CD4-positive, CD25-positive, alpha-beta regulatory T cell (primary cell): ENCODE results near the gene SNRNP35. TPM values are rescaled to one million over a fixed set of nuclear protein-coding genes. Genes with fewer than 3 reads are reported as not detected.
"Not testable (repeated sequence)": the region's sequence is repeated elsewhere in the genome, so short reads cannot be mapped to it uniquely, and the experiment has no call there.

ENCODE experiments used
- ATAC-seq, 2 donors: fragments of 150-1000 bp; cut with Tn5 transposase; one replicate each; pipeline ENCODE4 v1.10.0; 2021; ENCODE audit warnings: low read depth in 2 of 2, moderate number of reproducible peaks in 2 of 2, moderate library complexity in 1 of 2
- DNase-seq, 3 donors: peaks; one replicate each; pipeline versions ENCODE4 v3.0.0 to v3.0.0-alpha.2; 2012 to 2022; ENCODE audit warnings: mixed read lengths in 1 of 3
- H3K27ac ChIP-seq: one replicate; pipeline ENCODE4 v1.7.0; 2013; ENCODE audit warnings: mild to moderate bottlenecking, low read length; ENCODE audit not compliant: insufficient read depth, poor library complexity, severe bottlenecking
- H3K27me3 ChIP-seq: one replicate; pipeline ENCODE4 v1.7.0; 2013; ENCODE audit warnings: low read length; ENCODE audit not compliant: control insufficient read depth, insufficient read depth
- H3K36me3 ChIP-seq: one replicate; pipeline ENCODE4 v1.7.0; 2013; ENCODE audit warnings: mild to moderate bottlenecking, low read length, moderate library complexity; ENCODE audit not compliant: control insufficient read depth, insufficient read depth
- H3K4me1 ChIP-seq: 2 replicates; pipeline ENCODE4 v1.7.0; 2013; ENCODE audit warnings: mild to moderate bottlenecking, low read length; ENCODE audit not compliant: insufficient read depth, control insufficient read depth, poor library complexity, severe bottlenecking
- H3K4me3 ChIP-seq: one replicate; pipeline ENCODE4 v1.7.0; 2013; ENCODE audit warnings: low read depth, mild to moderate bottlenecking, low read length, moderate library complexity
- H3K9me3 ChIP-seq, 2 experiments: 1 replicate in 1 of 2; 2 replicates in 1 of 2; pipeline ENCODE4 v1.7.0; 2013; ENCODE audit warnings: low read length in 2 of 2, mild to moderate bottlenecking in 1 of 2, moderate library complexity in 1 of 2; ENCODE audit not compliant: control insufficient read depth in 2 of 2
- H3K27ac Mint-ChIP-seq, 3 donors: one replicate each; pipeline ENCODE4 v1.8.0; 2020 to 2022; ENCODE audit warnings: mild to moderate bottlenecking in 3 of 3, mixed read lengths in 3 of 3, moderate library complexity in 2 of 3
- H3K27me3 Mint-ChIP-seq: one replicate; pipeline ENCODE4 v1.8.0; 2022; ENCODE audit warnings: mild to moderate bottlenecking, mixed read lengths
- H3K36me3 Mint-ChIP-seq: one replicate; pipeline ENCODE4 v1.8.0; 2020; ENCODE audit warnings: mixed read lengths
- H3K4me1 Mint-ChIP-seq, 4 donors: one replicate each; pipeline ENCODE4 v1.8.0; 2020 to 2022; ENCODE audit warnings: mixed read lengths in 4 of 4, mild to moderate bottlenecking in 1 of 4
- H3K4me3 Mint-ChIP-seq, 4 donors: one replicate each; pipeline ENCODE4 v1.8.0; 2020 to 2022; ENCODE audit warnings: mild to moderate bottlenecking in 4 of 4, mixed read lengths in 4 of 4, moderate library complexity in 3 of 4
- H3K9me3 Mint-ChIP-seq, 7 donors: one replicate each; pipeline ENCODE4 v1.8.0; 2020 to 2022; ENCODE audit warnings: mixed read lengths in 7 of 7, mild to moderate bottlenecking in 3 of 7, moderate library complexity in 2 of 7
- polyA plus RNA-seq, 4 donors: library from polyadenylated mRNA; unstranded; fragments of 300-500 nt; fragmentation: Illumina TruSeq; gene quantifications; one replicate each; pipeline ENCODE4 v1.2.3, GENCODE V29; 2021
- total RNA-seq: library from RNA; stranded (reverse); gene quantifications from one replicate; pipeline ENCODE4 v1.2.3, GENCODE V29; 2022

The SNRNP35 gene
- total and polyA plus RNA-seq, 5 donors from 2014 or later: 43.5 to 54.4 (median 47.6) TPM

DNA sequence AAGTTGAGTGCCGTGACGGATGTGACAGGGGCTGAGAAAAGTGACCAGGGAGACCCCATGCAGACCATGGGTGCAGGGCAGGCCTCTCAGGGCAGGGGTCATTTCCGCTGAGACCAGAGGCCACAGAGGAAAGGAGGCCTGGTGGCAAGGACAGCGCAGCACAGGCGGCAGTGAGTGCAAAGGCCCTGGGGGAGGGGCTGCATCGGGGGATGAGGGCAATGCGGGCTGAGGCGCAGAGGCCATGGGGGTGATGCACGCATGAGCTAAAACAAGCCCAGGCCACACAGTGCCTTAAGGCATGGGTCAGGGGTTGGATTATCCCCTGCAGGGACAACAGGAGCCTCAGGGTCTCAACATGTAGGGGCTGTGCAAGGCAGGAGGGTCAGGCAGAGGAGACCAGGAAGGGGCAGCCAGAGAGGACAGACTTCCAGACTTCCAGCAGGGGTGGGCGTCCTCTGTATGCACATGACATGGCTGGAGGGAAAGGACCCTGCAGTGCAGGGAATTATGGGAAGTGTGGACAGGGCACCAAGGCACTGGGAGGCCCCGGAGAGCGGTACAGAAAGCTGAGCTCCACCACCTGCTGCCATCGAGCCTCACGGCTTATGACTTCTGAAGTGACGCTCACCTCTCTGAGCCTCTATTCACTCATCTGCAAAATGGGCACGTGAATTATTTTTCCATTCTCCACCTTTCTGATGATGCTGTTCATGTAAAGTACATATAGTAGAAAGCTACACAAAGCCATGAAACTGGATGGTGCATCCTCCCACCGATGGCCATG lies 48.3 kb downstream of the SNRNP35 start:
- ATAC-seq: no peak
- Mint-ChIP-seq H3K27ac (no peak overlapping the region), H3K36me3 (no peaks in the 10 kb centered on the region), H3K4me3 (no peak overlapping the region), H3K4me1 (peaks cover 0 to 9% (median 3%) of the 10 kb centered on the region in 4 donors), H3K9me3 (no peaks in the 10 kb centered on the region), H3K27me3 (no peaks in the 10 kb centered on the region)
- Histone ChIP-seq H3K27me3 (no peaks in the 10 kb centered on the region), H3K9me3 (no peaks in the 10 kb centered on the region), H3K4me3 (no peak overlapping the region), H3K4me1 (no peaks in the 10 kb centered on the region), H3K36me3 (no peaks in the 10 kb centered on the region), H3K27ac (no peak overlapping the region)
- no peak for DNase-seq

- H3K27ac ChIP-seq: no peak overlapping the region
- DNase-seq (no peak), ATAC-seq (no peak)
- H3K4me1 ChIP-seq: no peaks in the 10 kb centered on the region
- Mint-ChIP-seq H3K9me3 (no peaks in the 10 kb centered on the region), H3K27ac (no peak overlapping the region), H3K27me3 (no peaks in the 10 kb centered on the region), H3K36me3 (no peaks in the 10 kb centered on the region), H3K4me3 (no peak overlapping the region), H3K4me1 (peaks cover 0 to 9% (median 3%) of the 10 kb centered on the region in 4 donors)
- H3K36me3 ChIP-seq: no peaks in the 10 kb centered on the region
- no peak overlapping the region for H3K4me3 ChIP-seq
- H3K9me3 ChIP-seq: no peaks in the 10 kb centered on the region
- no peaks in the 10 kb centered on the region for H3K27me3 ChIP-seq
Observed at GRCh38 chr12:123506843-123507236, 48.9 kb downstream of the SNRNP35 start.

DNA sequence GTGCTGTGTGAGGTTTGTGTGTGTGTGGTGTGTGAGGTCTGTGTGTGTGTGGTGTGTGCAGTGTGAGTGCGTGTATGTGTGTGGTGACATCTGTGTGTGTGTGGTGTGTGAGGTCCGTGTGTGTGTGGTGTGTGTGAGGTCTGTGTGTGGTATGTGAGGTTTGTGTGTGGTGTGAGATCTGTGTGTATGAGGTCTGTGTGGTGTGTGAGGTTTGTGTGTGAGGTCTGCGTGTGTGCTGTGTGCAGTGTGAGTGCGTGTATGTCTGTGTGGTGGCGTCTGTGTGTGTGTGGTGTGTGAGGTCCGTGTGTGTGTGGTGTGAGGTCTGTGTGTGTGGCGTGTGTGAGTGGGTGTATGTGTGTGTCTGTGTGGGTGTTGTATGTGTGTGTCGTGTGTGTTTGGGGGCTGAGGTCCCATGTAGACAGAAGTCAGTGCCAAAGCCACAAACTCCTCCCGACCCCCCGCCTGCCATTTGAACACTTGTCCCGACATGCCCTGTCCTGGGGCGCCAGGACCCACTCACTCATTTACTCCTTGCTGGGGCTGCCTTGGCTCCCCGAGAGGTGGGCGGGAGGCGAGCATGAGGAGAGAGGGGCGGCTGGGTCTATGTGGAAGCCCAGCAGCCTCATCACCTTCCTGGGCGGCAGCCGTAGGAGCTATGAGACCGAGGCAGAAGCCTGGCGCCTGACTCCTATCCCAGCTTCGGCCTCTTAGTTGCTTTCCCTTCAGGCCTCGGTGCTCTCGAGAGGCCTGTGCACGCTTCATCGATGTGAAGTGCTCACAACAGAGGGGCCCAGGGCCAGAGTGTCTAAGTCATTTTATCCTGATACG lies 55.1 kb downstream of the SNRNP35 start:
- no peaks in the 10 kb centered on the region for H3K36me3 ChIP-seq
- Mint-ChIP-seq H3K4me1 (peaks cover 0 to 9% (median 1%) of the 10 kb centered on the region in 4 donors), H3K9me3 (no peaks in the 10 kb centered on the region), H3K4me3 (no peak overlapping the region), H3K27me3 (no peaks in the 10 kb centered on the region), H3K36me3 (peaks cover 5% of the 10 kb centered on the region), H3K27ac (no peak overlapping the region)
- no peaks in the 10 kb centered on the region for H3K4me1 ChIP-seq
- no peaks in the 10 kb centered on the region for H3K9me3 ChIP-seq
- no peak for DNase-seq
- no peak overlapping the region for H3K27ac ChIP-seq
- no peak overlapping the region for H3K4me3 ChIP-seq
- no peak for ATAC-seq
- H3K27me3 ChIP-seq: no peaks in the 10 kb centered on the region

- Histone ChIP-seq H3K4me1 (no peaks in the 10 kb centered on the region), H3K27me3 (no peaks in the 10 kb centered on the region), H3K36me3 (no peaks in the 10 kb centered on the region), H3K4me3 (no peak overlapping the region), H3K9me3 (no peaks in the 10 kb centered on the region), H3K27ac (no peak overlapping the region)
- Mint-ChIP-seq H3K36me3 (peaks cover 5% of the 10 kb centered on the region), H3K27ac (no peak overlapping the region), H3K4me1 (peaks cover 0 to 5% (median under 1%) of the 10 kb centered on the region in 4 donors), H3K4me3 (no peak overlapping the region), H3K9me3 (no peaks in the 10 kb centered on the region), H3K27me3 (no peaks in the 10 kb centered on the region)
- no peak for DNase-seq
- no peak for ATAC-seq
Observed at GRCh38 chr12:123513805-123514204, 55.9 kb downstream of the SNRNP35 start.

- not testable (repeated sequence) for H3K27me3 Mint-ChIP-seq, H3K9me3 Mint-ChIP-seq, DNase-seq, H3K4me3 Mint-ChIP-seq, H3K27ac ChIP-seq, H3K27ac Mint-ChIP-seq, H3K4me3 ChIP-seq, H3K4me1 Mint-ChIP-seq, H3K27me3 ChIP-seq, ATAC-seq, H3K36me3 ChIP-seq, H3K9me3 ChIP-seq, H3K4me1 ChIP-seq
- H3K36me3 Mint-ChIP-seq: peaks cover 10% of the 10 kb centered on the region
Observed at GRCh38 chr12:123514582-123515221, 56.8 kb downstream of the SNRNP35 start.

- peaks cover 0 to 4% (median 0%) of the 10 kb centered on the region in 4 donors for H3K4me1 Mint-ChIP-seq
- DNase-seq: no peak
- Histone ChIP-seq H3K9me3 (no peaks in the 10 kb centered on the region), H3K36me3 (no peaks in the 10 kb centered on the region), H3K4me3 (no peak overlapping the region), H3K4me1 (no peaks in the 10 kb centered on the region), H3K27me3 (no peaks in the 10 kb centered on the region), H3K27ac (no peak overlapping the region)
- H3K4me3 Mint-ChIP-seq: no peak overlapping the region
- H3K36me3 Mint-ChIP-seq: peaks cover 15% of the 10 kb centered on the region
- H3K27me3 Mint-ChIP-seq: no peaks in the 10 kb centered on the region
- ATAC-seq: no peak
- peak overlapping the region in 1 of 3 donors; percentile 49 for H3K27ac Mint-ChIP-seq
- H3K9me3 Mint-ChIP-seq: no peaks in the 10 kb centered on the region
Observed at GRCh38 chr12:123516216-123516780, 58.4 kb downstream of the SNRNP35 start.
